B cell (primary cell): ENCODE measurements around the gene DRC7.

ENCODE experiments used
- CTCF ChIP-seq: fragments of 200-600 bp; IDR thresholded peaks from one replicate; pipeline ENCODE4 v1.8.0; 2022; ENCODE audit warnings: antibody characterized with exemption, mild to moderate bottlenecking
- EZH2 ChIP-seq: IDR thresholded peaks from 2 replicates; pipeline ENCODE4 v1.6.1; 2012; ENCODE audit warnings: borderline replicate concordance, low read depth, mild to moderate bottlenecking, moderate library complexity, low read length; ENCODE audit not compliant: insufficient read depth, poor library complexity, severe bottlenecking

- TF ChIP-seq CTCF, result no peak
- no peak for TF ChIP-seq EZH2
Measured at GRCh38 chr16:57770361-57770760, 75.8 kb downstream of the DRC7 start.
